PFSK-1 (cell line): Measurements from ENCODE around the gene SPHK2.

Experiments used
- FOXP2 ChIP-seq: optimal IDR thresholded peaks from 2 replicates; pipeline ENCODE3; 2011; ENCODE audit warnings: borderline replicate concordance, control low read depth, inconsistent platforms; ENCODE audit not compliant: insufficient read depth; ENCODE audit errors: extremely low read length, extremely low read depth
- POLR2AphosphoS5 ChIP-seq: IDR thresholded peaks from 2 replicates; pipeline ENCODE4 v1.6.1; 2012; ENCODE audit warnings: low read depth, mild to moderate bottlenecking, control low read depth, low read length, moderate library complexity
- SIN3A ChIP-seq: IDR thresholded peaks from 2 replicates; pipeline ENCODE4 v1.6.1; 2012; ENCODE audit warnings: mild to moderate bottlenecking, low read length, moderate library complexity, borderline replicate concordance; ENCODE audit not compliant: insufficient read depth
- TAF1 ChIP-seq: IDR thresholded peaks from 2 replicates; pipeline ENCODE4 v1.6.1; 2012; ENCODE audit warnings: low read length, control low read depth, borderline replicate concordance; ENCODE audit not compliant: insufficient read depth
- TF ChIP-seq, protein P1 (sequence below), 2 experiments: IDR thresholded peaks; 2 replicates each; pipeline versions ENCODE4 v1.6.1 to v1.8.0; 2011 to 2012; ENCODE audit warnings: low read depth in 2 of 2, low read length in 2 of 2, control low read depth in 1 of 2, inconsistent platforms in 1 of 2, mild to moderate bottlenecking in 1 of 2, moderate library complexity in 1 of 2; ENCODE audit not compliant: insufficient read depth in 1 of 2

SPHK2 gene

DNA sequence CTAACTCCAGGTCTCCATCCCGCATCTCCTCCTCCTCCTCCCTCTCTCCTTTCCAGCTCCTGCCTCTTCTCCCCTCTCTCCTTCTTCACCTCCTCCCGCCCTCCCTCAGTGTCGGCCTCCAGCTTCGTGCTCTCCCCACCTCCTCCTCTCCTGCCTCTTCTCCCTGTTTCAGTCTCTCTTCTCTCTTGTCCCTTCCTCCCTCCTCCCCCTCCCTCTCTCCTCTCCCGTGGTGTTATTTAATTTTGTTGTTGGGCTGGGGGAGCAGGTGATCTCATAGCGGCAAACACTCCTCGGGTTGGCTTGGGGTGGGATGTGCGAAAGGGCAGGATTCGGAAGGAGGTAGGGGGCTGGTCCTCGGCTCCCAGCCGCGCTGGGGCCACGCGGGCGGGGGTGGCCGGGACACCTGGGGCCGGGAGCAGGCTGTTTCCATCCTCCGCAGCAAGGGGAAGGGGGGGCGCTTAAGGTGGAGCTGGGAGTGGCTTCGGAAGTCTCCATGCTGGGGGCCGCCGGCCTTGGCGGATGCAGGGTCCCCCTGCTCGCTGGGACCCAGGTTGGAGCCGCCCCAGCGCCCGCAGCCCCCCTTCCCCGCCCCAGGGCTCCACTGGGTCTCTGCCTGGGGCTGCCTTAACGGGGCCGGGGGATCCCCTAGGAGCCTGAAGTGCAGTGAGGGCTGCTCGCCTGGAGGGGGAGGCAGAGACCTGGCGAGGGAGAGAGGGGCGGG, 26.9 kb downstream of the SPHK2 start, which contains the start of gene CA11:
CA11 (minus strand) TSS at position 187 of the 721 bp plus-strand sequence. CDS start 555 bp downstream, outside the sequence.
- no peak for TF ChIP-seq POLR2AphosphoS5
- TF ChIP-seq FOXP2, result peak; percentile 66

DNA sequence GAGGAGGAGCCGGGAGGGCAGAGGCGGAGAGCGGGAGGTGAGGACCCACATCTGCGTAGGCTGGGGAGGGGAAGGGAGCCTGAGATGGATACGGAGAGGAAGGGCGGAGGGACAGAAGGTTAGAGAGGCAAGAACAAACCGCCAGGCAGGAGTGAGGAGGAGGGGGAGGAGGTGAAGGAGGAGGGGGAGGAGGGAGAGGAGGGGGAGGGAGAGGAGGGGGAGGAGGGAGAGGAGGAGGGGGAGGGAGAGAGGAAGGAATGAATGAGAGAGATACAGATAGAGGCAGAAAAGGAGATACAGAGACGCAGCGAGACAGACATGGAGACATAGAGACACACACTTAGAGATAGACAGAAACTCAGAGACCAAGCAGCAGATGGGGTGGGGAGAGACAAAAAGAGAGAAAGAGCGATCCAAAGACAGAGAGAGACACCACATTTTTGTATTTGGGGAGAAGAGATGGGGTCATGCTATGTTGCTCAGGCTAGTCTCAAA, 27.5 kb downstream of the SPHK2 start:
- TF ChIP-seq TAF1 (no peak), POLR2AphosphoS5 (no peak), SIN3A (no peak), FOXP2 (no peak)
- TF ChIP-seq, protein P1, sequence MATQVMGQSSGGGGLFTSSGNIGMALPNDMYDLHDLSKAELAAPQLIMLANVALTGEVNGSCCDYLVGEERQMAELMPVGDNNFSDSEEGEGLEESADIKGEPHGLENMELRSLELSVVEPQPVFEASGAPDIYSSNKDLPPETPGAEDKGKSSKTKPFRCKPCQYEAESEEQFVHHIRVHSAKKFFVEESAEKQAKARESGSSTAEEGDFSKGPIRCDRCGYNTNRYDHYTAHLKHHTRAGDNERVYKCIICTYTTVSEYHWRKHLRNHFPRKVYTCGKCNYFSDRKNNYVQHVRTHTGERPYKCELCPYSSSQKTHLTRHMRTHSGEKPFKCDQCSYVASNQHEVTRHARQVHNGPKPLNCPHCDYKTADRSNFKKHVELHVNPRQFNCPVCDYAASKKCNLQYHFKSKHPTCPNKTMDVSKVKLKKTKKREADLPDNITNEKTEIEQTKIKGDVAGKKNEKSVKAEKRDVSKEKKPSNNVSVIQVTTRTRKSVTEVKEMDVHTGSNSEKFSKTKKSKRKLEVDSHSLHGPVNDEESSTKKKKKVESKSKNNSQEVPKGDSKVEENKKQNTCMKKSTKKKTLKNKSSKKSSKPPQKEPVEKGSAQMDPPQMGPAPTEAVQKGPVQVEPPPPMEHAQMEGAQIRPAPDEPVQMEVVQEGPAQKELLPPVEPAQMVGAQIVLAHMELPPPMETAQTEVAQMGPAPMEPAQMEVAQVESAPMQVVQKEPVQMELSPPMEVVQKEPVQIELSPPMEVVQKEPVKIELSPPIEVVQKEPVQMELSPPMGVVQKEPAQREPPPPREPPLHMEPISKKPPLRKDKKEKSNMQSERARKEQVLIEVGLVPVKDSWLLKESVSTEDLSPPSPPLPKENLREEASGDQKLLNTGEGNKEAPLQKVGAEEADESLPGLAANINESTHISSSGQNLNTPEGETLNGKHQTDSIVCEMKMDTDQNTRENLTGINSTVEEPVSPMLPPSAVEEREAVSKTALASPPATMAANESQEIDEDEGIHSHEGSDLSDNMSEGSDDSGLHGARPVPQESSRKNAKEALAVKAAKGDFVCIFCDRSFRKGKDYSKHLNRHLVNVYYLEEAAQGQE (IDR thresholded peaks at IDR 0.05; ENCODE audit: insufficient read depth in 1 of 2, low read depth in 2 of 2, low read length in 2 of 2), result no peak

DNA sequence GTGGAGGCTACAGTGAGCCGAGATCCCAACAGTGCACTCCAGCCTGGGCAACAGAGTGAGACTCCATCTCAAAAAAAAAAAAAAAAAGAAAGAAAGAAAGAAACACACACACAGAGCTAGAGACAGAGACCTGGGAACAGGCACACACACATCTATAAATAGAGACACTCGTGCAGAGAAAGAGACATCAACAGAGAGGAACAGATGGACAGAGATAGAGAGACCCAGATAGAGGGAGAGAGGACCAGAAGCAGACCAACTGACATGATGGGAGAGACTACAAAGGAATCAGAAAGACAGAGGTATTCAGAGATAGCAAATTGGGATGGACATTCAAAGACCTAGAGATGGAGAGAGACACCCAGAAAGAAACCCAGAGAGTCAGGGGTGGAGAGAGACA, 28.8 kb downstream of the SPHK2 start:
- TF ChIP-seq POLR2AphosphoS5, result no peak
- TF ChIP-seq, protein P1 (IDR thresholded peaks at IDR 0.05; ENCODE audit: insufficient read depth in 1 of 2, low read depth in 2 of 2, low read length in 2 of 2), result no peak
- TF ChIP-seq SIN3A, result no peak
- TF ChIP-seq TAF1, result no peak
- TF ChIP-seq FOXP2, result no peak

GRCh38 chr19:48650974-48651682, 31.8 kb downstream of the SPHK2 start:
- TF ChIP-seq POLR2AphosphoS5, result no peak
- TF ChIP-seq, protein P1 (IDR thresholded peaks at IDR 0.05; ENCODE audit: insufficient read depth in 1 of 2, low read depth in 2 of 2, low read length in 2 of 2), result no peak
- TF ChIP-seq FOXP2, result no peak
- no peak for TF ChIP-seq SIN3A
- TF ChIP-seq TAF1, result no peak

- no peak for TF ChIP-seq TAF1
- no peak for TF ChIP-seq SIN3A
- TF ChIP-seq POLR2AphosphoS5, result no peak
- no peak for TF ChIP-seq FOXP2
- TF ChIP-seq, protein P1 (IDR thresholded peaks at IDR 0.05; ENCODE audit: insufficient read depth in 1 of 2, low read depth in 2 of 2, low read length in 2 of 2), result no peak
These were observed 32.4 kb downstream of the SPHK2 start for GRCh38 chr19:48651683-48652048.
